Renal pelvis (tissue), 4 donors: ENCODE results near the gene MSI2. TPM values are rescaled to one million over a fixed set of nuclear protein-coding genes. Genes with fewer than 3 reads are reported as not detected.

Source experiments
- DNase-seq: peaks from one replicate; pipeline ENCODE4 v3.0.0-alpha.2; 2013
- polyA plus RNA-seq, 3 donors: library from polyadenylated mRNA; unstranded; fragments of 120-200 nt; gene quantifications; one replicate each; pipeline ENCODE4 v1.2.1, GENCODE V29; 2013; ENCODE audit not compliant: insufficient read length in 3 of 3

The MSI2 gene
- polyA plus RNA-seq, 3 donors = 79.4 to 105 (median 95.5) TPM

DNA sequence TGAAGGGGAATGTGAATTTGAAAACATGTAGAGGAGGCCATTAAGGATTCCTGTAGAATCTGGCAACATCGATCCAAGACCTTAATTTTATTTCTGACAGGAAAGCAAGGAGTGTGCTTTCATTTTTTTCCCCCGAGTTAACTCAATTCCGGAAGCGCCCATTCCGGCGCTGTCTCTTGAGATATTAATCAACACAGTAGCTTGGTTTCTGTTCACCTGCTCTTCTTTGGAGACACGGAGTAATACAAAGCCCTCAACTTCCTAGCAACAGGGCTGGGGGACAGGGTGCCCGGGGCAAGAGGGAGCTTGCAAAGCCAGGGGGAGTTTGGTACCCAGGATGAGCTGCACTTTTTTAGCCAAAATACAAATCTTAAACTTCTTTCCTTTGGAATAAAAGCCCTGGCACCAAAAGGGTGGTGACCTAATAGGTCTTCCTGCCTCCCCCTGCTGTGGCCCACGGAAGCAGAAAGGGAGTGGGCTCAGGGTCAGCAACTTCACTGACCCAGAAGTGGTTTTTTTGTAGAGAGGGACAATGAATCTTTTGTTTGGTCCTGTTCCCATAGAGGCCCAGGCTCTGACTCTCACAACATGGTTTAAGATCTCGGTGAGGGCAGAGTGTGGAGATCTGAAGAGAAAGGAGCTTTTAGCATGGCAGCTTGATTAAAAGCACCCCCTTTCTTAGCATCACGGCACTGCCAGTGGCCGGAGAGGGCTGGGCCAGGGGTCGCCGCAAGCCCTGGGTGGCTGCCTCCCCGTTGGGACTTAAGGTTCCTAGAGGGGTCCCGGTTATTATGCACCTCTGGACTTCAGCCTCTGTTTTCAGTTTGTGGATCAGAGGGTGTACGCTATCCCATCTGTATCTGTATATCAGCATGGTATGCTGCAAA, 281.4 kb downstream of the MSI2 start:
- DNase-seq = peak; percentile 79

GRCh38 chr17:57538736-57539456, 282.6 kb downstream of the MSI2 start:
- DNase-seq = no peak

DNA sequence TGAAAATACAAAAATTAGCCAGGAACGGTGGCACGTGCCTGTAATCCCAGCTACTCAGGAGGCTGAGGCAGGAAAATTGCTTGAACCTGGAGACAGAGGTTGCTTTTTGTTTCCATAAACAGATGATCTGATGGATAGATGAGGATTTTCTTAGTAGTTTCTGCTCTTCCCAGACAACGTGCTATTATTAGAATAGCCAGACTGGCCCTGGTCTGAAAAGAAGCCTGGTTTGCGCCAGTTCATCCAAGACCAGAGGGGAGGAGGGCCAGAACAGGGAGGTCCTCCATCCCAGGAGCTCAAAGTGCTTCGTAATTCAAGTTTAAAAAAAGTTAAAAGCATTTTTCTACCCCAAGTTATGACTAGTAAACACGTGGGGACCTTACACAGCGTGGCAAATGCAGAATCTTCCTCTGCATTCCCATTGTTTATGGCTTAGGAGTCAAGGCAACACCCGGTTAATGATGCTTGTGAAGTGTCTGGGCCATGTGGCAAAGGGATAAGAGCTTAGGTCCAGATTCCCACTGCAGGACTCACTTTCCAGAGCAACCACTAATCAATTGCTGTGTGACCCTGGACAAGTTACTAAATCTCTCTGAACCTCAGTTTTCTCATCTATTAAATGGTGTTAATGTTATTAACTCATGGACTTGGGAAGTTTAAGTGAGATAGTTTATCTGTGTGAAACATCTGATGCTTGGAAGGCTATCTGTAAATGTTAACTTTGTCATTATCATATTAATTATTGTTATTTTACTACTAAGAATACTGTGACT, 283.4 kb downstream of the MSI2 start:
- no peak for DNase-seq

- no peak for DNase-seq
Measured at GRCh38 chr17:57540596-57540995, 284.3 kb downstream of the MSI2 start.

DNA sequence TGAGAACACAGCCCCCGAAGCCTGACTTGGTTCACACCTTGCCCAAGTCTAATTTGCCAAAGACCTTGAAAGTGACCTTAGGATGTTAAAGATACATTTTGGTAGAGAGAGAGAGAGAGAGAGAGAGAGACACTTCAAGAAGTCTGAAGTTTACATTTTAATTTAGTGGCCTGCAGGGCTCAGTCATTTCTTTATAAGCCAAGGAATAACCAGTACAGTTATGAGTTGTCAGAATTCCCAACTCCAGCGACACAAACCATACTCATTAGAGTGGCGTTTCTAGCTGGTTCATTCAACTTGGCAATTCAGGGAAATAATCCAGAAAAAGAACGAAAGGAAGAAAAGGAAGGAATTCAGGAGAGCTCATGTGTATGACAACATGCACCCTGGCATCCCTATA, 284.7 kb downstream of the MSI2 start:
- no peak for DNase-seq

DNA sequence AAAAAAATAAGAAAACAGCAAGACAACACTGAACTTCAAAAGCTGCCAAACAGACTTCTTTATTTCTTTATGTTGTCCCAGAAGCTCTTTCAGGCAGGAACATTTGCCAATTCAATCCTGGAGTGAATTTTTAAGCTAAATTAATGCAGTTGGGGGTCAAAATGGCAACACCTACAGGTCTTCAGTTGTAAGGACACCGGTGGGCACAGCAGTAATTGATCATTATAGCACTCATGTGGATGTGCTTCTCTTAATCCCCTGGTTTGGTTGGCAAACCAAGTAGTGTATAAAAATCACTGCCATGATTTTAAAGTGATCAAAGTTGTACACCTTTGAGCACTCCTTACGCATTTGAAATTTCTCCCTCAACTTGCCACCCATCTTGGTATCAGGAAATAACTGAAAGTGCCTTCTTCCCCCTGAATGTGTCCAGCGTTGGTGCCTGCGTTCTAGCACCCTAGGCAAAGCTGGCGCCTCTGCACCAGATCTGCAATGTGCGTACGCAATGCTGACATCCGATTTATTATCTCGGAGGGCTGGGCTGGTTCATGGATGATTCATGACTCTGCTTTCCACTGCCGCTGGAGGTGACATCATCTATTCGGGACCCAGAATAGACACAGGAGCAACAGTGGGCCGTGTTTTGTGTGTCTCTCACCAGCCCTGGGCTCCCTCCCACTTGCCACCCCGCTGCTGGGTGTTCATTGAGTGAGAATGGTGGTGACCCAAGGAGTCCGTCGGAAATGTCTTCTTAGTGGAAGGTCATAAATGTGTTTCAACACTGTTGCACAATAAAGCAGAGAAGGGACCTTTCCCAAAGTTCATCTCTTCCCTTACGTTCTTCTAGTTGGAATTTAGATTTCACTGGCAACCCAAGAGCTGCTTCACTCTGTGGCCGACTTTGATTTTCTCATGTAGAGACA, 285.4 kb downstream of the MSI2 start:
- no peak for DNase-seq

- DNase-seq = no peak
Measured at GRCh38 chr17:57542510-57542909, 286.2 kb downstream of the MSI2 start.

GRCh38 chr17:57543230-57543629, 286.9 kb downstream of the MSI2 start:
- DNase-seq = no peak

DNA sequence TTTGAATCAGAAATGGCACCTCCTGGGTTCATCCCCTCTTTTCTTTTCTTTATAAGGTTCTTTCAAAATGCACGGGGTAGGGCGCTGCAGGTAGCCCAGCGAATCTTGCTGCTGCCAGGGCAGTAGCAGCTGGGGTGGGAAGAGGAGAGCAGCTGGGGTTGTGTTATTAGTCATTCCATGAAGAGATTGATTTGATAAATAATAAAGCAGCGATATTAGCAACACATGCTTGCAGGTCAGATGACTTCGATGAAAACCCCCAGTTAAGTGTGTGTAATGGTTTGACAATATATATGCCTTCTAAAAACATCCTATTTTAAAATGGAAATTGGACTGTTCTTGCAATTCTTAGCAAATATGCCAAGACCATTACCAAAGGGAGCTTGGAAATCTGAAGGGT, 288.1 kb downstream of the MSI2 start:
- DNase-seq = no peak

- no peak for DNase-seq
Measured at GRCh38 chr17:57544834-57545463, 288.6 kb downstream of the MSI2 start.

DNA sequence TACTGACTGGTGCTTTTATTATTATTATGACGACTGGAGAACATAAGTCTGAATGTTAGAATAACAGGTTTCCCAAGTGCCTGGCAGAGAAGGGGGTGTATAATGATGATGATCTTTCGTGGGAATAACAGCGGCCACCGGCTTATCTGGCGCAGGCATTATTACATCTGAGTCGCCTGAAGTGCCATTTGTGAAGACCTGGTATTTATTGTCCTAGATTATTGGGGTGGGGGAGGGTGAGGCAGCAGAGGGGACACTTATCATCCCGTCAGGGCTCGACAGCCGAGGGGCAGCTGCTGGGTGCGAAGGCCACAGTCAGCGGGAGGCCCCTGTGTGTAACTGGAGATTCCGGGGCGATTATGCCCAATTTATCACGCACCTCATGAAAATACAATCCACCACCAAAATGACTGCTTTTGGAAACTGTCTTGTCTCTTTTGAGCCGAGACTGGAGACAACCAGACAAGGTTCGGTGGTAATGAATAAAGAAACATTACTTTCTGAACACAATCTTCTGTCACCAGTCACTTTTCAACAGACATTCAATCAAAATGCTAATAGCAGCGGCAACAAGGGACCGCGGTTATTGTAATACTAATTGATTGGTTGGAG, 289.5 kb downstream of the MSI2 start:
- DNase-seq = no peak

GRCh38 chr17:57548421-57549410, 292.4 kb downstream of the MSI2 start:
- peak; percentile 89 for DNase-seq

DNA sequence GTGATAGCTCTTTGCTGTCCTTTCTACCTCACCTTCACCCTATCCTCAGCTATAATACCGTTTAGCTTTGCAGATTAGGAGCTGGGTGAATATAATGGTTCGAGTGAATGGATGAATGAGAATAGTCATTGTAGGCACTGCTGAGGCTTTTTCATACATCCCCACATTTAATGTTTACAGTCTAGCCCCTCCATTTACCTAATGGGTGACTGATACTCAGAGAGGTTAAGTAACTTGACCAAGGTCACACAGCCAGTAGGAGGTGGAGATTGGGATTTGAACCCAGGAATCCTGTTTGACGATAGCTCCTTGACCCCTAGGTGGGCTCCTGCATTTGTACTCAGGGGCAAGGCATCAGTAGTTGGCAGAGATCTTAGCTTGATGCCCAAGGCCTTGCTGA, 293.1 kb downstream of the MSI2 start:
- no peak for DNase-seq

DNA sequence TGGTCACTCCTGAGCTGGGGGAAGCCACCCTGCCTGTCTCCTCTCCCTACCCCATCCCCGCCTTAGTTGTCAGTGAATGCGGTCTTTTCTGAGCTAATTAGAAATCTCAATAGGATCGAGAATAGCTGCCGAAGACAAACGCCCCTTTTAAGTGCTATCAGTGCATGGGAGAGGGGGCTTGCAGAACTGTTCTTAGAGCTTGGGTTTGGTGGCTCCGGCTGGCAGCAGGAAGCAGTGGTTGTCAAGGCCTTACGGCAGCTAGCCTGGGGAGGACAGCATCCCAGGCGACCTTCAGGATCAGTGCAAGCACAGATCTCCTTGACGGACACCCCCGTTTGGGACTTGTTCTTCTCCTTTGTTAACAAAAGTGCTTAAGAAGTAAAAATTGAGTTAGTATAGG, 293.7 kb downstream of the MSI2 start:
- DNase-seq = no peak

GRCh38 chr17:57550668-57551315, 294.5 kb downstream of the MSI2 start:
- DNase-seq = no peak

DNA sequence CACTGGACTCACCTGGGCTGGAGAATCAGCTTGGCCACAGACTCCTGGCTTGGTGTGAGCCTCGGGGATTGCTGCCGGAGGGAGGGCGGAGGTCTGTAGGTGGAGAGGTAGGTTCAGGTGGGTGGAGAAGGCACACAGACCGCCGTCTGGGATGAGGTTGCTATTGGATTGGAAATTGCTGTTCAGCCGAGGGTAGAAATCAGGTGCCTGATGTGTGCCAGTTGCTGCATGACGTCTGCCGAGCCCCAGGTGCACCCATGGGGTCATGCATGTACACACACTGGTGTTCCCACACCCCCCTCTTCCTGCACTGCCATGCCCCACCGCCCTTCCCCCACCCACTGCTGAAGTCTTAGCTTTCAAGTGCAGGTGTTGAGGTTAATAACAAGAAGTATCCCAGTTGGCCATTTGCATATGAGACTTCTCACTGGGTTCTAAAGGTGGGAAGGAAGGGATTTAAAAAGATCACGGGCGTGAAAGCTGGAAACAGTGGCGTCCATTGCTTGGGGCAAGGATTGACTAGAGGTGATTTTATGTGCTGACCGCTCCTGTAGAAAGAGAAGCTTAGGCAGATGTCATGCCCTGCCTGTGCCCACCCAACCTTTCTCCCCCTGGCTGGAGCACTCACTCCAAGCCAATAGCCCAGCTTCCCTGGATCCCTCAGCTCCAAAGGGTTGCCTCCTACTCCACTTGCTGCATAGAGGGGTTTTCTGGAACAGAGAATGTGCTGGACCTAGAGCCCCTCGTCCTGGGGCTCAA, 295.2 kb downstream of the MSI2 start:
- no peak for DNase-seq

- DNase-seq = peak; percentile 85
Measured at GRCh38 chr17:57552114-57552624, 295.8 kb downstream of the MSI2 start.

- no peak for DNase-seq
Measured at GRCh38 chr17:57553526-57553925, 297.2 kb downstream of the MSI2 start.
